ENCODE measurements around the gene PNPLA6. TPM values are rescaled to one million over a fixed set of nuclear protein-coding genes. Genes with fewer than 3 reads are reported as not detected.

Gene PNPLA6
- total and polyA plus RNA-seq, 2 of the 13 experiments (the other 11 are each of a cell fraction or from before 2014, with no cell fraction given): 24.9 to 28.2 TPM

- TF ChIP-seq ZNF230 (CRISPR knock-in tag; IDR thresholded peaks at IDR 0.05) (no peak), ZNF616 (CRISPR knock-in tag; IDR thresholded peaks at IDR 0.05; ENCODE audit: low read depth) (peak; percentile 86; the same call in 1 of the 2 replicates), MLXIP (CRISPR knock-in tag; IDR thresholded peaks at IDR 0.05; ENCODE audit: borderline replicate concordance) (no peak), KDM5A (IDR thresholded peaks at IDR 0.05; ENCODE audit: borderline replicate concordance, low read length) (peak; percentile 89; the same call in 1 of the 2 replicates), FOXO1 (CRISPR knock-in tag; IDR thresholded peaks at IDR 0.05) (peak; percentile 79), ATM (IDR thresholded peaks at IDR 0.05; ENCODE audit: borderline replicate concordance) (no peak), HNF4A (CRISPR knock-in tag; IDR thresholded peaks at IDR 0.05) (no peak), ZSCAN9 (CRISPR knock-in tag; IDR thresholded peaks at IDR 0.05; ENCODE audit: borderline replicate concordance) (0 out of 2 replicates have a peak, but pooled peaks have one; percentile 70), NFKBIZ (CRISPR knock-in tag; IDR thresholded peaks at IDR 0.05) (0 out of 2 replicates have a peak, but pooled peaks have one; percentile 59), ZNF12 (CRISPR knock-in tag; IDR thresholded peaks at IDR 0.05) (no peak), ZNF720 (CRISPR knock-in tag; IDR thresholded peaks at IDR 0.05) (no peak), KLF6 (CRISPR knock-in tag; IDR thresholded peaks at IDR 0.05) (peak; percentile 89), NR2F6 (IDR thresholded peaks at IDR 0.05) (no peak), NR2F6 (CRISPR knock-in tag; IDR thresholded peaks at IDR 0.05) (peak; percentile 70; the same call in 1 of the 2 replicates), TBX3 (IDR thresholded peaks at IDR 0.05; ENCODE audit: borderline replicate concordance) (0 out of 2 replicates have a peak, but pooled peaks have one; percentile 14), SRSF4 (IDR thresholded peaks at IDR 0.05; ENCODE audit: low read depth, low read length, poor library complexity, severe bottlenecking) (no peak), ZNF781 (CRISPR knock-in tag; IDR thresholded peaks at IDR 0.05; ENCODE audit: borderline replicate concordance, not compliant biosample characterization) (no peak), SIX1 (CRISPR knock-in tag; IDR thresholded peaks at IDR 0.05; ENCODE audit: borderline replicate concordance) (no peak), HNF4G (IDR thresholded peaks at IDR 0.05; ENCODE audit: borderline replicate concordance, low read depth, low read length) (peak; percentile 61; the same call in 1 of the 2 replicates), HNF4G (CRISPR knock-in tag; IDR thresholded peaks at IDR 0.05; ENCODE audit: borderline replicate concordance, low read depth) (0 out of 2 replicates have a peak, but pooled peaks have one; percentile 55), SP2 (CRISPR knock-in tag; IDR thresholded peaks at IDR 0.05) (peak; percentile 82), CEBPG (CRISPR knock-in tag; IDR thresholded peaks at IDR 0.05) (peak; percentile 50; the same call in 1 of the 2 replicates)
- TF ChIP-seq, protein P1, sequence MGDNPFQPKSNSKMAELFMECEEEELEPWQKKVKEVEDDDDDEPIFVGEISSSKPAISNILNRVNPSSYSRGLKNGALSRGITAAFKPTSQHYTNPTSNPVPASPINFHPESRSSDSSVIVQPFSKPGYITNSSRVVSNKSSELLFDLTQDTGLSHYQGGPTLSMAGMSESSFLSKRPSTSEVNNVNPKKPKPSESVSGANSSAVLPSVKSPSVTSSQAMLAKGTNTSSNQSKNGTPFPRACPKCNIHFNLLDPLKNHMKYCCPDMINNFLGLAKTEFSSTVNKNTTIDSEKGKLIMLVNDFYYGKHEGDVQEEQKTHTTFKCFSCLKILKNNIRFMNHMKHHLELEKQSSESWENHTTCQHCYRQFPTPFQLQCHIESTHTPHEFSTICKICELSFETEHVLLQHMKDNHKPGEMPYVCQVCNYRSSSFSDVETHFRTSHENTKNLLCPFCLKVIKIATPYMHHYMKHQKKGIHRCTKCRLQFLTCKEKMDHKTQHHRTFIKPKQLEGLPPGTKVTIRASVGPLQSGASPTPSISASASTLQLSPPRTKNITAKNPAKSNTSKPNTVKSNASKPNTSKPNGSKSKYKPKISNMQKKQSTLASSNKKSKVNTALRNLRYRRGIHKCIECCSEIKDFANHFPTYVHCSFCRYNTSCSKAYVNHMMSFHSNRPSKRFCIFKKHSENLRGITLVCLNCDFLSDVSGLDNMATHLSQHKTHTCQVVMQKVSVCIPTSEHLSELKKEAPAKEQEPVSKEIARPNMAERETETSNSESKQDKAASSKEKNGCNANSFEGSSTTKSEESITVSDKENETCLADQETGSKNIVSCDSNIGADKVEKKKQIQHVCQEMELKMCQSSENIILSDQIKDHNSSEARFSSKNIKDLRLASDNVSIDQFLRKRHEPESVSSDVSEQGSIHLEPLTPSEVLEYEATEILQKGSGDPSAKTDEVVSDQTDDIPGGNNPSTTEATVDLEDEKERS (CRISPR knock-in tag; IDR thresholded peaks at IDR 0.05): no peak
- TF ChIP-seq, protein P2, sequence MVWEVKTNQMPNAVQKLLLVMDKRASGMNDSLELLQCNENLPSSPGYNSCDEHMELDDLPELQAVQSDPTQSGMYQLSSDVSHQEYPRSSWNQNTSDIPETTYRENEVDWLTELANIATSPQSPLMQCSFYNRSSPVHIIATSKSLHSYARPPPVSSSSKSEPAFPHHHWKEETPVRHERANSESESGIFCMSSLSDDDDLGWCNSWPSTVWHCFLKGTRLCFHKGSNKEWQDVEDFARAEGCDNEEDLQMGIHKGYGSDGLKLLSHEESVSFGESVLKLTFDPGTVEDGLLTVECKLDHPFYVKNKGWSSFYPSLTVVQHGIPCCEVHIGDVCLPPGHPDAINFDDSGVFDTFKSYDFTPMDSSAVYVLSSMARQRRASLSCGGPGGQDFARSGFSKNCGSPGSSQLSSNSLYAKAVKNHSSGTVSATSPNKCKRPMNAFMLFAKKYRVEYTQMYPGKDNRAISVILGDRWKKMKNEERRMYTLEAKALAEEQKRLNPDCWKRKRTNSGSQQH (CRISPR knock-in tag; IDR thresholded peaks at IDR 0.05; ENCODE audit: low read depth): peak; percentile 92
These were observed 13.2 kb upstream of the PNPLA6 start, which contains the start of gene MCOLN1 (continued) for GRCh38 chr19:7522072-7522922.

Data from HepG2 (cell line).